GM18951 (cell line): ENCODE results near the gene EPB41L5.
"Not testable (repeated sequence)": the region's sequence is repeated elsewhere in the genome, so short reads cannot be mapped to it uniquely, and the experiment has no call there.

Source experiments
- POLR2A ChIP-seq: IDR thresholded peaks from 4 replicates; pipeline ENCODE4 v1.6.1; 2011; ENCODE audit warnings: mild to moderate bottlenecking; ENCODE audit not compliant: insufficient read length, insufficient read depth; ENCODE audit errors: extremely low read depth
- in situ Hi-C: fragments of 300-500 bp; cut with MboI; formaldehyde crosslinking; loops from one replicate; pipeline ENCODE4 v1.12.0; 2022; ENCODE audit warnings: low sequenced_read_pairs, mixed read lengths, inconsistent platforms; ENCODE audit not compliant: unreplicated experiment

Gene EPB41L5

DNA sequence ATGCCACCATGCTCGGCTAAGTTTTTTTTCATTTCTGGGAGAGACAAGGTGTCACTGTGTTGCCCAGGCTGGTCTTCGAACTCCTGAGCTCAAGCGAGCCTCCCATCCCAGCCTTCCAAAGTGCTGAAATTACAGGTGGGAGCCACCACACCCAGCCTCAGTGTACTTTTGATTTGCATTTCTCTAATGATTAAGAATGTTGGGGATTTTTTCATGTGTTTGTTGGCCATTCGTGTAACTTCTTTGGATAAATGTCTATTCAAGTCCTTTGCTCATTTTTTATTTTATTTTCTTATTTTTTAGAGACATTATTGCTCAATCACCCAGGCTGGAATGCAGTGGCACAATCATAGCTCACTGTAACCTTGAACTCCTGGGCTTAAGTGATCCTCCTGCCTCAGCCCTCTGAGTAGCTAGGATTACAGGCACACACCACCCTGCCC lies 137.2 kb downstream of the EPB41L5 start:
- in situ Hi-C loops = no loop called here
- no peak for TF ChIP-seq POLR2A

DNA sequence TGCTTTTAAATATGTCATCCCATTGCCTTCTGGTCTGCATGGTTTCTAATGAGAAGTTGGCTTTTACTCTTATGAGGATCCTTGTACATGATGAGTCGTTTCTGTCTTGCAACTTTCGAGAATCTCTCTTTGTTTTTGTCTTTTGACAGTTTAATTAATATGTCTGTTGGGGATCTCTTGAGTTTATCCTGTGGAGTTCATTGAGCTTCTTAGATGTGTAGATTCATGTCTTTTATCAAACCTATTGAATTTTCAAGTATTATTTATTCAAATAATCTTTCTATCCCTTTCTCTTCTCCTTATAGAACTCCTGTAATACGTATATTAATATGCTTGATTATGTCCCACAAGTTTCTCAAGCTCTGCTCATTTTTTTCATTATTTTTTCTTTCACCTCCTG lies 142.4 kb downstream of the EPB41L5 start:
- TF ChIP-seq POLR2A = no peak
- in situ Hi-C loops = no loop called here

GRCh38 chr2:120158658-120159057 lies 145.8 kb downstream of the EPB41L5 start:
- in situ Hi-C loops = not testable (repeated sequence)

- TF ChIP-seq POLR2A = no peak
- in situ Hi-C loops = no loop called here
Measured at GRCh38 chr2:120161190-120161589, 148.3 kb downstream of the EPB41L5 start.

DNA sequence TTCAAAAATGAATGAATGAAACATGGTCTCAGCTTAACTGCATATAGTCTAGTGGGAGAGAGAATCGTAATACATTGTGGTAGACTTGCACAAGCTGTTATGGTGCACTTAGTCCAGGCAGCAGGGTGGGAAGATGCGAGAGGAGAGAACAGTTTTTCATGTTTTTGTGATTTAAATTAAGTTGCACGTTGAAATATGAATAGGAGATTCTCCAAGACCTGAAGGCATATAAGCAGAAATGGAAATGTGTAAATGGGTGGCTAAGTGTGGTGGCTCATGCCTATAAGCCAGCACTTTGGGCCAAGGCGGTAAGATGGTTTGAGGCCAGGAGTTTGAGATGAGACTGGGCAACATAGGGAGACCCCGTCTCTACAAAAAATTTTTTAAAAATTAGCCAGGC lies 149.8 kb downstream of the EPB41L5 start:
- TF ChIP-seq POLR2A = no peak
- in situ Hi-C loops = no loop called here

- in situ Hi-C loops = no loop called here
- TF ChIP-seq POLR2A = no peak
Measured at GRCh38 chr2:120167272-120167671, 154.4 kb downstream of the EPB41L5 start.

DNA sequence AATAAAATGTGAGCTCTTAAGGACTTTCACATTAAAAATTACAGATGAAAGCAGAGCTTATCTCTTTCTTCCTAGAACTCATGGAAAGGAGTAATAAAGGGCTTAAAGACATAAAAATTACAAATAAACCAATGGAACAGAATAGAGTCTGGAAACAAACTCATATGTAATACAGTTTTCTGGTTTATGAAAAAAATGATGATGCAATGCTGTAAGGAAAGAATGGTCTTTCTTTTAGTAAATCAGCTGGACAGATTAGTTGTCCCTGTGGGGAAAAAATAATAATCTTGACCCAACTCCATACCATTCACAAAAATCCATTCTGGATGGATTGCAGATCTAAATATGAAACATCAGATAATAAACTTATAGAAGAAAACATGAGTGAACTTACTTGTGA lies 156.1 kb downstream of the EPB41L5 start:
- in situ Hi-C loops = no loop called here

DNA sequence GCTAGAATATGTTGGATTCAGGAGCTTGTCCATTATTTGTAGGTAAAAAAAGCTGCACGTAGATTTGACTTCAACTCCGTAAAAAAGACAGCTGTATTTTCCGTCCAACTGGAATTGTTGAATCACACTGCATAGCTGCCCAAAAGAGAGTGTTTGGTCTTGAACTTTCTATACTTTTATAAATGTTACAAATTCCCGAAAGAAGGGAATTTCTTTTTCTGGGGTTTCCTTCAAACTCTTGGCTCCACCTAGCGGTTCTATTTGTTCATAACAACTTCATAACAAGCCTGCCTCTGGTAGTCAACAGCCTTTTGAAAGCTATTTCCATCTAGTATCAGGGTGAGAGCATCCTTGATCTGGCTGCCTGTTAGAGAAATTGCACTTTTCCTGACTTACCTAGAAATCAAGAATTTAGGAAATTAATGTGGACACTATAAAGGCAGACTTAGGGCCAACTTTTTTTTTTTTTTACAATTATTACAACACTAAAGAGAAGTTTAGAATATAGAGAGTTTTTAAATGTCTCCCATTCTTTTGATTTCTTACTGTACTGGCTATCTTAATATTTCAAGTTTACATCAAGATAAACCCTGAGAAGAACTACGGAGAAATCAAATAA lies 162.2 kb downstream of the EPB41L5 start:
- no peak for TF ChIP-seq POLR2A
- in situ Hi-C loops = loop anchor here (10.0 kb wide), 1 partner anchor 420 kb away; the partner anchor contains the start of gene PTPN4

More for the DNA sequence above, 156.1 kb downstream of the EPB41L5 start:
- TF ChIP-seq POLR2A = no peak

DNA sequence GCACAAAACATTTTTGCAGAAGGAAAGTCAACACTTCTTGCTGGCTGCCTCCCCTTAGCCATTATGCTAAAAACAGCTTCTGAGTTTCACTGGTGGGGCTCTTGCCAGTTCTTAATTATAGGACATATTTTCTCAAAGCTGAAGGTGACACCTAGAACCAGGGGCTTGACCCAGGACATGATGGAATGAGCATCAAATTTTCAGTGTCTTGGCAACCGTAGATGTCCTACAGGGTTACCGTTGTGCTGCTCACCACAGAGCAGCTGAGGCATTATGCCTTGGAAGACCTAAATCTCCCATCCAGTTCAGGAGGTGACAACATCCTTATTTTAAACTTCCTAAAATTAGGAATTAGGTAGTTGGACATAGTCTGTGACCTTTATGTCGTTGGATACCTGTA lies 163.6 kb downstream of the EPB41L5 start:
- in situ Hi-C loops = loop anchor here (10.0 kb wide), 1 partner anchor 422 kb away; the partner anchor contains the start of gene PTPN4
- TF ChIP-seq POLR2A = no peak

GRCh38 chr2:120177001-120177621 lies 164.2 kb downstream of the EPB41L5 start:
- in situ Hi-C loops = loop anchor here (10.0 kb wide), 1 partner anchor 422 kb away; the partner anchor contains the start of gene PTPN4
- peak; percentile 87 for TF ChIP-seq POLR2A

DNA sequence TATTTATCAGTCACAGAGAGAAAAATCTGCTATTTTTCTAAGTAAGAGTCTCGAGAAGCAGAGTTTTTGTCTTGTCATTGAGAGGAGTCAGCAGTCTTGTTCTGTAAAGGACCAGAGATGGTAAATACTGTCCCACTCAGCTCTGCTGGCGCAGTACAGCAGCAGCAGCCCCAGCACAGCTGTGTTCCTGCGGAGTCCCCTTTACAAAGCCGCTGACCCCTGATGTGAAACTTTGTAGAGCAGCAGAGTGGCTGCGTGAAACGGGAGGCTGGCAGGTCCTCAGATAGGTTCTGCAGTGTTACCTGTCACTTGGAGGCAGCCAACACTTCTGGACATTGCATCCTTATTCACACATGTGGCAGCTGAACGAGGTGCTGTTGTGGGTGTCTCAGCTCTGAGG lies 165.1 kb downstream of the EPB41L5 start:
- no peak for TF ChIP-seq POLR2A
- in situ Hi-C loops = loop anchor here (10.0 kb wide), 1 partner anchor 423 kb away; the partner anchor contains the start of gene PTPN4

- in situ Hi-C loops = loop anchor here (10.0 kb wide), 1 partner anchor 425 kb away; the partner anchor contains the start of gene PTPN4
Measured at GRCh38 chr2:120179396-120179795, 166.5 kb downstream of the EPB41L5 start.

GRCh38 chr2:120180066-120180465 lies 167.2 kb downstream of the EPB41L5 start:
- in situ Hi-C loops = no loop called here
- no peak for TF ChIP-seq POLR2A

More at GRCh38 chr2:120179396-120179795, 166.5 kb downstream of the EPB41L5 start:
- no peak for TF ChIP-seq POLR2A

- in situ Hi-C loops = no loop called here
- no peak for TF ChIP-seq POLR2A
Measured at GRCh38 chr2:120182019-120182560, 169.2 kb downstream of the EPB41L5 start.
